GM19395 (cell line): ENCODE measurements around the gene CPAMD8.

Experiments
- ATAC-seq: cut with Tn5 transposase; IDR thresholded peaks from one replicate; pipeline ENCODE4 v1.9.1; 2021; ENCODE audit warnings: mild to moderate bottlenecking, moderate library complexity; ENCODE audit not compliant: unreplicated experiment

CPAMD8 gene

DNA sequence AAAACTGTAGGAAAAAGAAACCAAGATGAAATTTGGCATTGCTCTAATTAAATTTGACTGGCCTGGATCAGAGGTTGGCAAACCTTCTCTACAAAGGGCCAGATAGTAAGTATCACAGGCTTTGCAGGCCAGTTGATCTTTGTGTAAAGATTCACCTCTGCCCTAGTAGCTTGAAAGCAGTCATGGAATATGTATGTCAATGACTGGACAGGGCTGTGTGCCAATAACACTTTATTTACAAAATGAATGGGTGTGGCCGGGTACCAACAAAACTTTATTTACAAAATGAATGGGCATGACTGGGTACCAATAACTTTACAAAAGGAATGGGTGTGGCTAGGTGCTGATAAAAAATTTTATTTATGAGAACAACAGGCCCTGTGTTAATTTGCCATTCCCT is 177.4 kb downstream of the CPAMD8 start:
- ATAC-seq = no peak

DNA sequence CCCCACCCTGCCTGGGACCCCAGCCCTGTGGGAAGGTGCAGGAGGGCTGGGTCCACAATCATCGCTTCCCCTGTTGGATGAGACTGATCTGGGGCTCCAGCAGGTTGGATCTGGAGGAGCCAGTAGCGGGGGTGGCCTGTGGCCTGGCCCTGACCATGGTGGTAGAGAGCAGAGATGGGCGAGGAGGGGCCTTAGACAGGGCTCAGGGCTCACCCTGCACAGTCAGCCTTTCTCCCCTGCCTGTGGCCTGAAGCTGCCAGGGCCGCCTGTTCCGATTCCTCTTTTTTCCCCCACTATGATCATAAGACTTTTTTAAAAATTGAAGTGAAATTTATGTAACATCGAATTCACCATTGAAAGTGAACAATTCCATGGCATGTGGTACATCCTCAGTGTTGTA is 179.2 kb downstream of the CPAMD8 start:
- no peak for ATAC-seq

DNA sequence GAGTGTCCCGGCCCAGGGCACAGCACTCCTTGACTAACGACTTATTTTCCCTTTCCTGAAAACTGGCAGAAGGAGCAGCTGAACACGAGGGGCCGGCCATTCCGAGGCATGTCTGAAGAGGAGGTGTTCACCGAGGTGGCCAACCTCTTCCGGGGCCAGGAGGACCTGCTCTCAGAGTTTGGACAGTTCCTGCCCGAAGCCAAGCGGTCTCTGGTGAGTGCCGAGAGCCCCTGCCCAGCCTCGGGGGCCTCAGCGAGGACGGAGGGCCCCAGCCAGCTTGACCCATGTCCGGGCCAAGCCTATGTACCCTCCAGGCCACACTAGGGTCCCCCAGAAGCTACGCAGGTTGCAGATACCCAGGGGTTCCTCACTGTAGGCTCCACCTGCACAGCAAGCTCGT is 179.7 kb downstream of the CPAMD8 start:
- no peak for ATAC-seq
